HuH-7.5 (cell line): Measurements from ENCODE around the gene CCDC57.

Source experiments
- DNase-seq: peaks from one replicate; pipeline ENCODE4 v3.0.0; 2011; ENCODE audit warnings: low spot score

Gene CCDC57

DNA sequence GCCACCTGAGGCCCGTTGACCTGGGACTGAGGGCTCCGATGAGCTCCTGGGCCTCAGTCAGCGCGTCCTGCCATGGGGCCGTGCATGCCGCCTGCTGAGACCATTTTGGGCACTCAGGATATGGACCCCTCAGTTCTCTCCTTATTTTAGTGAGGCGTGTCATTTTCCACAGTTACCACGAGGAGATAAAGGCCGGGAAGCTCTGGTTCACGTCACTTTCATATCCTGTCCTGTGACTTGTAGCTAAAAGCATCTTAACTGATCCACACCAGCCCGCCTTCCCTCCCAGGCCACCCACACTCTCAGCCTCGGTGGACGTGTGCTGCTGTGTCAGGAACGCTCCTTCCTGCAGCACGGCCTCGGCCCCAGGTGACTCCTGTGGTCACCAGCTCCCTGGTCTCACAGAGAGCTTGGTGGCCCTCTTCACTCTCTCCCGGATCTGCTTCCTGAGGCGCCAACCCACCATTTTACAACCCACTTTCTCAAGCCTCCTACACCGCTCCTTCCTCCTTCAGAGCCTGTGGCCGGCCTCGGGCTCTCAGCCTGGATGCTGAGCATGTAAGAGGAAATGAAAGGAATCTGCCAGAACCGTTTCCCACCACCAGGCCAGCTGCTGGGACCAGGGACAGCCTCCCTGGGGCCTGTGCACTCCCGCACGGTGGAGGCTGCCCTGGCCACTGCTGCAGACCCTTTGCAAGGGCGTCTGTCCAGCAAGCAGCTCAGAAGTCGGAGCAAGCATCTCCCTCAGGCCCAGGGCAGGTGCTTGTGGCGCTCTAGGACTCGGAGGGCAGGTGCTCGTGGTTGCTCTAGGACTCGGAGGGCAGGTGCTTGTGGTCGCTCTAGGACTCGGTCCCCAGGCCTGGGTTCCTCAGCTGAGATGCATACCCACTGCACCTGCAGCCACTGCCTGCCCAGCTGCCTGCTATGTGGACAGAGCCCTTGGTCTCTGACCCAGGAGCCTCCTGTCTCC lies 90.7 kb downstream of the CCDC57 start:
- no peak for DNase-seq

DNA sequence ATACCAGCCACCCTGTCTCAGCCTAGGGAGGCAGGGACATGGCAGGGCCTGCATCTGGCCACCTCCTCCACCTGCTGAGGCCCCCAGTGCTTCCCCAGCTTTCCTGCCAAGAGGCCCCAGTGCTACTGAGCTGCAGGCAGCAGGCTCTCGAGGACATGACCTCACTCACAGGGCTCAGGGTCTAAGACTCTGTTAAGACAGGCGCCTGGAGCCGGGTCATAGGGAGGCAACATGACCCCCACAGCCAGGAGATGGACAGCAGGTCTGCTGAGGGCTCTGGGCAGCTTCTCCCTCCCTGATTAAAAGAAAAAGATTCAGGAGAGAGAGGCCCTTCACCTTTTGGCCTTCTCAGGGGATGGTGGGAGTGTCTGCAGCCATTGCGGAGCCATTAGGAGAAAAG lies 91.4 kb downstream of the CCDC57 start:
- DNase-seq = no peak

DNA sequence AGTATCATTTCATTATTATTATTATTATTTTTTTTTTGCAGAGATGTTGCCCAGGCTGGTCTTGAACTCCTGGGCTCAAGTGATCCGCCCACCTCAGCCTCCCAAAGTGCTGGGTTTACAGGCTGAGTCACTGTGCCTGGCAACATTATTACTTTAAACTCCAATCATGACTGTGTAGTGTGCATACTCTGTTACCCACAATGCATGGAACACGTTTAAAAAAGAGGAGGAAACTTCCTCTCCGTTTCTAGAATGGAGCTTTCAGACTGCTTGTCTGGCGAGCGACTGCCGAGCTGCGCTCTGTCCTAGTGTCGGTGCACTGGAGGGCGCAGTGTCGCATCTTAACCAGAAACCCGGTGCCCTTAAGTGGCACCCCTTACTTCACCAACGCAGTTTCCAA lies 92.5 kb downstream of the CCDC57 start:
- no peak for DNase-seq

DNA sequence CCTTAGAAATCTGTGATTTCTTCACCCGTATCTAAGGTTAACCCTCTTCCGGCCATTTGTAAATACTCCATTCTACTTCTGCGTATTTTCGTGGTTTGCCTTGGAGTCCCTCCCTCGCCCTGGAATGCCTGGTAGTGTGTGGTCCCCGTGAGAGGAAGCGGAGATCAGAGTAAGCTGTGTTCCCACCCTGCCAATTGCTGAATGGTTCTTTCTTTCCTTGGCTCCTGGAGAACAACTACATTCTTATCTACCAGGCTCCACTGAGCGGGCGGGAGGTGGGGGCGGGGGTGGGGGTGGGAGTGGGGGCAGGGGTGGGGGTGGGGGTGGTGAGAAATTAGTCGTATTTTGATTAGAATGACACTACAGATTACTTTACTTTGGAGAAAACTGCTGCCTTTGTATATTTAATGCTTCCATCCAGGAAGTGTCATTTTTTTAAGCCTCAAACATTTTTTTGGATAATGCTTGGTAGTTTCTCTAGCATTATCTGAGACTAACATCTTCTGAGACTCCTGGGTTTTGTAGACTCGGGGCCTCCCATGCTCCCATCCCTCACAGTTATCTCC lies 93.7 kb downstream of the CCDC57 start:
- DNase-seq = no peak

DNA sequence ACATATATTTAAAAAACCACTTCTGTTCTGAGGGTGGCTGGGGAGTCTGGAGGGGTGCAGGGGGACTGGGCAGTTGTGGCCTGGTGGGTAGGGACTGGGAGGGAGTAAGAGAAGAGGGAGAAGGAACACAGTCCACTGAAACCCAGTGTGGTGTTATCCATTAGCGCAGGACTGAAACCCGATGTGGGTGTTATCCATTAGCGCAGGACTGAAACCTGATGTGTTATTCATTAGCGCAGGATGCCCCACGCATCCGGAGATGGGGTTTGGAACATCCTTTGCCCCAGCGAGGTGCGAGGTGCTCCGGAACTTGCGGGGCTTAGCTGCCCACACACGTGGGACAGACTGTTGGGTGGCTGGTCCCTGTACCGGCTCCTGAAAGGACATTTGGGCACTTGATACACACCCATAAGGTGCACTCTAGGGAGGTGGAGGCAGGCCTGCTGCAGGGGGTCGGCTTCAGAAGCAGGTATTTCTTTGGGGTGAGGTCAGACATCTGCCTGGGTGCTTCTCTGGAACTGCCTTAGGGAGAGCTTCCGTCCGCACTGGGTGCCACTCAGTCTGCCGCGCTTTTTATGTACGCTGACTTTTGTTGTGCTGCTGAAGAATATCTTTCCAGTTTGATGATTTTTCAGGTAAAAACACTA lies 94.4 kb downstream of the CCDC57 start:
- DNase-seq = no peak

DNA sequence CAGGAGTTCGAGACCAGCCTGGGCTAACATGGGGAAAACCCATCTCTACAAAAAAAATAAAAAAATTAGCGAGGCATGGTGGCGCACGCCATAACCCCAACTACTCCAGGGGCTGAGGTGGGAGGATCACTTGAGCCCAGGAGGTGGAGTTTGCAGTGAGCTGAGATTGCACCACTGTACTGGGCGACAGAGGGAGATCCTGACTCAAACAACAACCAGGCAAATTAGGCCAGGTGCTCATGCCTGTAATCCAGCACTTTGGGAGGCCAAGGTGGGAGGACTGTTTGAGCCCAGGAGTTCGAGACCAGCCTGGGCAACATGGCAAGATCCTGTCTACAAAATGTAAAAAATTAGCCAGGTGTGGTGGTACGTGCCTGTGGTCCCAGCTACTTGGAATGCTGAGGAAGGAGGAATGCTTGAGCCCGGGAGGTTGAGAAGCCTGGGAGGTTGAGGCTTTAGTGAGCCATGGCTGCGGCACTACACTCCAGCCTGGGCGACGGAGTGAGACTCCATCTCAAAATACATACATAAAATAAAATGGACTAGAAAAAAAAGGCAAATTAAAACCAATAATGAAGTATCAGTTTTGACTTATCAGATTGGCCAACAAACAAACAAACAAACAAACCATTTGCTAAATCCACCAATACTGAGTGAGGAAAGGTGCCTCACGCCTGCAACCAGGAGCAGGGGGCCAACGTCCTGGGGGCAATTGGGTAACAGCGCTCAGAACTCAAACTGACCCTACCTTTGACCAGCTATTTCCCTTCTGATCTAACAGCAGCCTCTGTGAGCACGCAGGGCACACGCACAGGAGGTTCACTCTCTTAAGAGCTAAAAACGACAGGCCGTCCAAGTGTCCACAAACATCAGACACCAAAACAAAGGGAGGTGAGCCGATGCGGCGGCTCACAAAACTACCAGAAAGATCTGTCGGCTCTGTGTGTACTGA lies 95.2 kb downstream of the CCDC57 start:
- DNase-seq = no peak

DNA sequence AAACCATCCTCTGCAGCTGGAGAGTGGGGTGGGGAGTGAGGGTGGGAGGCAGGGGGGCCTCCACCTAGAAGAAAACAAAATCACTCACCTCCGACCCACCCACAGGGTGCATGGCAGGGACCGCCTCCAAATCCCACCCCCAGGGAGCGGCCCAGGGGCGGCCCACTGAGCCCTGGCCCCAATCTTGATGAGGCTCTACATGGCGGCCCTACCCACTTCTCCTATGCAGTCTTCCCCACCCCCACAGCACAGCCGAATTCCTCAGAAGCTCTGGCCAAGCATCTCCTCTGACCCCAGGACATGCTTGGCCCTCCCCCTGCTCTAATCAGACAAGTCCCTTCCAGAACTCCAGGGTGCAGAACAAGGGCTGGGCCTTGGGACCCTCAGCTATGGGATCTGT lies 96.4 kb downstream of the CCDC57 start:
- no peak for DNase-seq

DNA sequence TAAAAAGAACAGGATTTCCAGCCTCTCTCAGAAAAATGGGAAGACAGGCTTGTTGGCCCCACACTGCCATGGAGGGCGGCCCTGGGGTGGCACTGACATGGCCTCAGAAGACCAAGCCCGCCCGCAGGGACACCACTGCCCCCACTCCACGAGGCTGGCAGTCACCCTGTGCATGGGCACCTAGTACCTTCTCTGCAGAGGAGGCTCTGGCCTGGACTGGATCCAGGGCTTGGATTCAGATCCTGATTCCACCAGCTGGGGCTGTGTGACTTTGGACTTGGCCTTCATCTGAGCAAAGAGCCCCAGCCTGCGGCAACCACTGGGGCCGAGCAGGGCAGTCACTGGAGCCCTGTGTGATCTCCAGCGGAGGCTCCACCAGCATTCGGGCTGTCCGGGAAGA lies 97.8 kb downstream of the CCDC57 start:
- DNase-seq = no peak

DNA sequence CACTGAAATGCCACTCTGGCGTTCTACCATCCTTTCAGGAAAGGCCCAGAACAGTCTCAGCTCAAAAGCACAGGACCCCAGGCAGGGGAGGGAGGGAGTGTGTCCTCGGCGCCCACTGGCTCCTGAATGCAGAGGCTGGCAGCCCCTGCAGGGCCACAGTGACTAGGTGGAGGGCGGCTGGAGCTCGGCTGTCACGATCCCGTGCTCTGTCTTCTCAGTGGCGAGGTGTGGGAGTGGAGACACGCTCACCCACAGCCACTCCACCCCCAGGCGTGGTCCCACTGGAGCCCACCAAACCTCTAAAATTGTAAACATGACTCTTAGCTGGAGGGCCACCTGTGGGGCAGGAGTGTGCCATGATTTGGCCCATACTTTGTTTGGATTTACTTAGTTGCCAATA lies 98.2 kb downstream of the CCDC57 start:
- no peak for DNase-seq

DNA sequence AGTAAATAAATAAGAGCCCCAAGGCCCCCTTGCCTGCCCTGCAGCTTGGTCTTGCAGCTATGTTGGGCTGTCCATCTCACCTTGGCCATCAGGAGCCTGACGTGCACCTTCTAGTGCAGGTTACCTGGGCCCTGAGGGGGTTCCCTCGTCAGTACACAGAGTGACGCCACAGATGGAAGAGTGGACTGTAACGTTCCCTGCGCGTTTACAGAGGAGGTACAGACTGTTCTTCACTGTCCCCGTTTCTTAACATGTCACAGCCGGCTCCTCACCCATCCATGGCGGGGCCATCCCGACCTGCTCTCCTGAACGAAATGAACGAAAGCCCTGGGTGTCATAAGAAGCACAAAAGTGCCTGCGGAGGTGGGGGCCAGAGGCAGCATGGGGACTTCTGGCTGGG lies 98.7 kb downstream of the CCDC57 start:
- DNase-seq = no peak

DNA sequence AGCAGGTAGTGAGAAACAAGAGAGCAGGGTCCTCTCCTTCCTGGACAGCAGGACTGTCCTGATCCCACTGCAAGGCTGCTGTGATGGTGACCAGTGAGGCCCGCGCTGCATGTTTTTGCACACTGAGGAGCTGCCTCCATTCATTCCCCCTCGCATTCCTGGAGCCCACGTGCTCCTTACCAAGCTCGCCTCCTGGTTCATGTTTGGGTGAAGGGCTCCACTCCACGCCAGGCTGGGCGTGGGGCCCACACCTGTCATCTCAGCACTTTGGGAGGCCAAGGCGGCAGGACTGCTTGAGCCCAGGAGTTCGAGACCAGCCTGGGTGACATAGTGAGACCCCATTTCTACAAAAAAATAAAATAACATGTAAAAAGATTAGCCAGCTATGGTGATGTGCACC lies 99.2 kb downstream of the CCDC57 start:
- DNase-seq = no peak

DNA sequence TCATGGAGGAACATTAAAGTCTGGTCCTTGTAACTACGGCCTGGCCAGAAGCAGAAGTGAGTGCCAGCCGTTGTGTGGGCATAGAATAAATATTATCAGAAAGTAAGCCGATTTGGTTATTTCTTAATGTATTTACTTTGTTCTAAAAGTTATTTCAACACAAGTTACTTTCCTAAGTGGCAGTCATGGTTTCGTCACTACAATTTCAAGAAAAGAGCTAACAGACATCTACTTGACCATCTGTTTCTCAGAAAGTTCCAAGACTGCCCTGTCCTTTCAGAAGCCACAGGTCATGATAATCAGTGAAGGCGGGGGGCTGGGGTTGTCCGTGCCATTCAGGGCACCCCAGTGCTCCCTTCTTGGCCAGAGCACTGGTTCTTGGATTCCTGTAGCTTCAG lies 99.7 kb downstream of the CCDC57 start:
- no peak for DNase-seq

DNA sequence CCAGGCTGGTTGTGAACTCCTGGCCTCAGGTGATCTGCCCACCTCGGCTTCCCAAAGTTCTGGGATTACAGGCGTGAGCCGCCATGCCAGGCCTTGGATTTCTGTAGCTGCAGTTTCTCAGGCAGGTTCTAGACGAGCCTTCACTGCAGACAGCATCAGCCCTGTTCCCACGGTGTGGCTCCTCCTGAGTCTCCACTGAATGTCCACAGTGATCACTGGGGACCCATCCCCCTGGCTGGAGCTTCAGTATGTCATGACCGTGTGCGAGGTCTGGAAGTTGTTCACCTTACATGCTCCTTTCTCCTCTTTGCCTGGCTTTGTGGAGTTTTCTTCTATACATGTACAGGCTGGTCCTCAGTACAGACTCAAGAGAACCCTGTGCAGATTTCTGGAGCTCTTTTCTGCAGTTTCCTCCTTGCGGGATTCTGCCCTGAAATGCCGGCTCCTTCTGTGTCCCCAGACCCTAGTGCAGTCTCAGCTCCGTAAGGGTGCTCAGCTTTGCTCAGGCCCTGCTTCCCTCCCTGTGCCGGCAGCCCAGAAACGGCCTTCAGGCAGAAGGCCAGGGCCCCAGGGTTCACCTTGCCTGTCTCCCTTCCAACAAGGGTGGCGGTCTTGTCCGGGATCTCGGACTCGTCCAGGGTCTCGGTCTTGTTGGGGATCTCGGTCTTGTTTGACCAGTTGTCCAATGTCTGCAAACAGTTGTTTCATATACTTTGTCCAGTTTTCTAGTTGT lies 100.3 kb downstream of the CCDC57 start:
- no peak for DNase-seq

DNA sequence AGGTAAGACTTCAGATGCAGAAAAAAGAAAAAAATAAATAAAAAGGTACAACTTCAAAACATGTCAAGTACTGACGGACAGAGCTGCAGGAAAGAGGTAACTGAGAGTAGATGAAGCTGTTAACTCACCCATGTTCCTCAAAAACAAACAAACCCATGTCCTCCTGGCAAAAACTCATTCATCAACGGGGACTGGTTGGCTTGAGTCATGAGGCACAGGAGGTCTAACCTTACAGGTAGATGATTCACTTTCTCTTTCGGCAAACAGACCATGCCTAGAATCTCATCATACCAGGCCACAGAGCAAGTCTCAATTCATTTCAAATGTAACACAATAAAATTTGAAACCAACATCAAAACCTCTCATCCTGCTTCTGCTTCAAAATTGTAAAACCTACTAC lies 102.3 kb downstream of the CCDC57 start:
- DNase-seq = peak; percentile 68

DNA sequence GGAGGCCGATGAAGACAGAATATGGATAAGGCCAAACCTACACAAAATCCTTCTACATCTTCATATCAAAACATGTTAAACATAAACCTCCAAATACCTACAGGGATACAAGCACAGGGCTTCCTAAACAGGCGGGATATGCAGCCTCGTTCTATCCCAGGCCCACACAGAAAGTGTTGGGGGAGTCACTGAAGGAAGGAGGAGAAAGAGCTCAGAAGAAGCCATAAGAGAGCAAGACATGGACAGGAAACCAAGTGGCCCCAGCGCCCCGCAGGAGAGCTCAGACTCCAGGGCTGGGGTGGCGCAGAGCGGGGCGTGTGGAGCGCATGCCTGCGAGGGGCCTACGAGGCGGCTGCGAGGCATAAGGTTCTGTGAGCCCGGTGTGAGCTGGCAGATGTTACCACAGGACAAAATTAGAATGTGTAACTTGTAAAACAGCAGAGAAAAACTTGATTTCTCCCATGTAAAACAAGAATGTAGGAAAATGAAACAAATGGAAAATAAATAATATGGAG lies 103.6 kb downstream of the CCDC57 start:
- DNase-seq = no peak

DNA sequence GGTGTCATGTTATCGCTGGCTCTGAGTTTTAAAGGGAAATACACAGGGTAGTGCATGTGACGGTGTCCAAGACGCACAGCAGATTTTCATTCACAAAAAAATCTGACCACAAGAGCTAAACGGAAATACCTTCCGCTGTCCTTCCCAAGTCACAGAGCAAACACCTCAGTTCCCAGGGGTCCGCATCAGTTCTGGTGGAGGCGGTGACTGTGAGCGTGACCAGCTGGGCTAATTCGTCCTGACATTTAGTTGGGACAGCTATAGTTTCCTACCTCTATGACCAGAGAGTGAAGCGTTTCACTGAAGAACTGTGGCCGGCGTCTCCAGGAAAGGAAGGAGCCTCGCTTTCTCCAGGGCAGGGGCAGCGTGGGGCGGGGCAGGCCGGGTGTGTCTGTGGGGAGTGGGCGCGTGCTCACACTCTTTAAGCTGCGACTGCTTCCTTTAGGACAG lies 104.1 kb downstream of the CCDC57 start:
- no peak for DNase-seq

DNA sequence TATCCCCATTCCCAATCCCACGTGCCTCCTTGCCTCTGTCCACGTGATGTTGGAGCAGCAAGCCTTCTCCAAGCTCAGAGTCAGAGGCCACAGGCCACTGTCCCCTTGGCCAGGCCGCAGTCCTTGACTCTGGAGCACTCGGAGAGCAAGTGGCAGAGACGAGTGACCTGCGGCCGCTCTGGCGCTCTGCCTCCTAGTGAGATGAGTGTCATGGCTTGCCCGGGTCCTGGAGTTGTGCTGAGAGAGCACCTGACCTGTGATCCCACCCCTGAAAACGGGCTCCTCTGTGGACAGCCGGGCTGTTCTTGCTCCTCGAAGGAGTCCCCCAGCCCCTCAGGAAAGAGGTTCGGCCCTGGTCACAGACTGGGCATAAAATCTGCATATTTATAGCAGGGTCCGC lies 104.6 kb downstream of the CCDC57 start:
- DNase-seq = no peak

DNA sequence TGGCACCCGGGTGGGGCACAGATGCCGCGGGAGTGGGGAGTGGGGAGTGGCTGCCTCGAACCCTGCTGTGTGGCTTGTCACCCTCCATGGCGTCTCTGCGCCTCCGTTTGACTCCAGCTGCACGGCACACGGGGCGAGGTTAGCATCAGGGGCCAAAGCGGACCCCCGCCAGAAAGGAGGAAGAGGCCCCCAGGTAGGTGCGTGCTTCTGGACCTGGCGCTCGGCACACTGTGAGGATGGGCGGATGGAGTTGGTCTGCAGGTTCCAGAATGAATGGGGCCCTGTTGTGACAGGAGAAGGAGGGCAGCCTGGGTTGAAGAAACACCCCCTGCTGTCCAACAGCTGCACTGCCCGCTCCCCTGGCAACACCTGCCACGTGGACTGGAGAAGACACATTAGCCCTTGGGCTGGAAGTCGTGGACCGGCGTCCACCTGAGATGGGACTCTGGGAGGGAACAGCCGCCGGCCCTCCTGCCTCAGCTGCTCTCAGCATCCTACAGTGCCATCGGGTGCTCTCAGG lies 105.2 kb downstream of the CCDC57 start:
- DNase-seq = peak; percentile 54

DNA sequence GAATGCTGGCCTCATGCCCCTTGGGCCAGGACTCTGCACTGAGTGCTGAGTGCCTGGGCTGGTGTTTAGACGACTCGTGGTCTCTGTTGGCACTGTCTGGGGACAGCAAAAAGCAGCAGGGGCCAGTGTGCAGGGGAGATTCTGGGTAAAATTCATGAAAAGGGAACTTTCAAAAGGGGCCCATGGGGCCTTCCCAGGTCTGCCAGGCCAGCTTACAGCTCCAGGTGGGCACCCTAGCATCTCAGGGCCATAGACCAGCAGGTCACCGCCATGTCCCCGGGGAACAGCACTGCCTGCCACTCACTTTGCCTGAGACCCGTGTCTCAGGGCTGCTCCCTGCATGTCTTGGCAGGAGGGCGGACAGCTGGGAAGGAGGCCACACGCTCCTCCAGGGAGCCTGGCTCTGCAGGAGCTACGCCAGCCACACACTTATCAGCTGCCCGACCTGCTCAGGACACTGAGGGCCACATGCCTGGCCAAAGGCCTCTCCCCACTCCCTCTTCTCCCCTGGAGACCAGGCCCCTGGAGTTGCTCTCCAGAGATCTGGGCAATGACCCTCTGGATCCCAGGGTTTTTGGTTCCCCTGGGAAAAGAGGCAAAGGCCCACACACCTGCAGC lies 105.8 kb downstream of the CCDC57 start:
- DNase-seq = no peak
